Amniotic stem cell (primary cell): Measurements from ENCODE around the gene MPPED2.

Experiments used
- DNase-seq: peaks from one replicate; lab custom pipeline; 2025; lab: John Stamatoyannopoulos, UW

Gene MPPED2

DNA sequence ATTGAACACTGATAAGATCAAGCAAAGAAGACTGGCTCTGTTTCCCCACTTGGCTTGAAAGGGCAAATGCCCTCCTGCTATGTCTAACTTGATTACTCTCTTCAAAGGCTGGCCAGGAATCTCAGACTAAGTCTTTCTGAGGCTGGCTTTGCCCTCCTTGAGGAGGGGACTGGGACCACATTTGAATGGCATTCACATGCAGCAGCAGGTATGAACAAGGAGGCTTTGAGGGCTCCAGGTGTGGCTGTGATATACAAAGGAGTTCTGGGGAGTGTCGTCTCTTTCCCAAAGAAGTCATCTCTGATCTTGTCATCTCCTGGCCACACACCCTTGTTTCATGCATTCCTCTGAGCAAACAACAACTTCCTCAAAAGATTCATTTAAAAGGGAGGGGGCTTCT lies 132.4 kb downstream of the MPPED2 start:
- no peak for DNase-seq

DNA sequence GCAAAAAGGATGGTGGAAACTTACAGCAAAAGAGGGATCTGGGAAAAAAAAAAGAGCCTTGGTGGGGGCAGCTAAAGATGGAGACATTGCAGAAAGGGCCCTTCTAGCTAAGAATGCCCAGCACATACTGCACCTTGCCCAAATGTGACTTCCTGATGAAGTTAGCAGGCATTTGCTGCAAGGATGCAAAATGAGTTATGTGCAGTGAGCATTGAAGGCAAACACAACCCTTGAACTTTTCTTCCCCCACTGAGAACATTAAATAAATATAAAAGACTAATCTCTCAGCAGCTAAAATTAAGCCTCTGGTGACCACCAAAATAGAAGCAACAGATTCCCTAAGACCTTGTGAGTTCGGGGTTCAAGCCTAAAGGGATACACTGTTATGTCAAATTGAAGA lies 133.3 kb downstream of the MPPED2 start:
- no peak for DNase-seq

DNA sequence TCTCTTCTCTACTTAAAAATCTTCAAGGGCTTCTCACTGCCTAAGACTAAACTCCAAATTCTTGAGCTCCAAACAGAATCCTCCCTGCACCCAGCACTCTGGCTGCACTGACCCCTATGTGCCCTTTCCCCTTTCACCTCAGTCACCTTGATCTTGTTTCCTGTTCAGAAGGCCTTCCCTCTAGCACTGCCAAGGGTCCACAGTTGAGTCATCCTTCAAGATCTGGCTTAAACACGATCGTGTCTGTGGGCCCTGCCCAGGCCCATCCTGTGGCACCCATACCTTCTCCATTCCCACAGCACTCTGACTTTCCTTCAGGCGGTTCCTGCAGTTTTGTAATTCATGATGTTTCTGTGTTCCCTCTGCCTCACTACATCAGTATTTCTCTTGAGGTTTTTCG lies 134.0 kb downstream of the MPPED2 start:
- no peak for DNase-seq

DNA sequence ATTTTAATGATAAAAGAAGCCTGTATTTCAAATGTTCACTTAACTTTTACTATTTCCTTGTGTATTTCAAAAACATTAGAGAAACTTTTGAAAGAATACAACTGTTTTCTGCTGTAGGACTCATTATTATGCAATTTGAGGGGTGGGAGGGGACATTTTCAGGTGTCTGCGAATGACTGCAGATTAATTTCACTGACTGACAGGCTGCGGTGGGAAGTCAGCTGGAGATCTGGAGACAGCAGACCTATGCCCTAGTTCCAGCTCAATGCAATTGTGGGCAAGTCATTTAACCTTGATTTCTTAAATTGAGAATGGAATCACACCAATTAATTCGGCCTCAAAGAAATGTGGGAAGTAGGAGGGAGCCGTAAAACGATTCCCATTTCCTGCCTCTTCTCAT lies 134.5 kb downstream of the MPPED2 start:
- DNase-seq: no peak

DNA sequence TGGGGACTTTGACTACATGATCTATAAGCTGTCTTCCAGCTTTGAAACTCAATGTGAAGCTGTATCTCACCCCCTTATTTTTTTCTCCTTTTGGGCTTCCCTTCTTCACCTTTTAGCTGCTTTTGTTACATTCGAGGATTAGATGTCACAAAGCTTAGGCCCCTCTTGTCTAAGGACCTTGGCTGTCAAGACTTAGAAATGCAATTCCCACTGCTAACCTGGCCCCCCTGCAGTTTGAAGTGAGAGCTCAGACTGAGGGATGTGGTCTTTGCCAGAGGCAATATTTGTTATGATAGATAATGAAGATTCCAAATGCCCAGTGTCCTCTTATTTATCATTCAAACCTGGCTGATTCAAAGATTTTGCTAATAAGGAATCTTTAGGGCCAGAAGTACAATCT lies 135.0 kb downstream of the MPPED2 start:
- DNase-seq: no peak

DNA sequence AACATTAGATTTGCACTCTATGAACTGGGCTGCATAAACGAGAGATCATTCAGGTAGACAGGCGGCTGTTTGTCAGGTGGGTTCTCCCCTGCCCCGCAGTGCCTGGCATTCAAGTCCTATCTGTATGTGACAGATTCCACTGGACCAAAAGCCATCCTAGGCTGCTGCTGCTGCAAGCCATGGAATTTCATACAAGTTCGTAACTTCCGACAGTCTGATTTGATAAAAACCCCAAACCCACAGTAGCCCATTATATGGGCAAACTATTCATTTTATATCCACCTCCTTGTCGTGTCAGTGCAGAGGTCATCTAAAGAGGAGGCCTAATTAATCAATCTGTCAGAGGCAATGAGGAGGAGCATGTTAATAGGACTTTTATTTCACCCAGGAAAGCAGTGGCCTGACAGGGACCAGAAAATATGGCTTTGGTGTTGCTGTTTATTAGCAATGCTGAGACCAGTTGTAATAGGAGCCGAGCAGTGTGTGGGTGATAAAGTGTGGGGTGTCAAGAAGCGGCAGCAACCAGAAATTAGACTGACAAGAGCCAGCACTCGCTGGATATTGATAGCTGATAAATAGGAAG lies 139.0 kb downstream of the MPPED2 start:
- no peak for DNase-seq

DNA sequence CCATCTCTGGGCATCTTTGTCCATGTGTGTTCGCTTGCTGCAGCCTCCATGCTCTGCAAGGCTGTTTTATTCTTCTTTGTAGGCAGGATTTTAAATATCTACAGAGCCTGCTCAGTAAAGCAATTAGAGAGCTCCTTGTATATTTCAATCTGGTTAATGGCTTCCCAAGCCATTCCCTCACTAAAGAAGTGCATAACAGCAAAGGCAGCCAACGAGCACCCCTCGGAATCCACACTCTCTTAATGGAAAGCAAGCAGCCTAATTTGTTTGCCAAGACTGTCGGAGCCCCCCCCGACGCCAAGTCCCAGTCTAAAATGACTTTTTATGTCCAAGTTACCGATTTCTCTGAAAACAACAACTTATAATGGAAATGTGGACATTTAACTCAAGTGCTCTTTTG lies 139.6 kb downstream of the MPPED2 start:
- DNase-seq: no peak

DNA sequence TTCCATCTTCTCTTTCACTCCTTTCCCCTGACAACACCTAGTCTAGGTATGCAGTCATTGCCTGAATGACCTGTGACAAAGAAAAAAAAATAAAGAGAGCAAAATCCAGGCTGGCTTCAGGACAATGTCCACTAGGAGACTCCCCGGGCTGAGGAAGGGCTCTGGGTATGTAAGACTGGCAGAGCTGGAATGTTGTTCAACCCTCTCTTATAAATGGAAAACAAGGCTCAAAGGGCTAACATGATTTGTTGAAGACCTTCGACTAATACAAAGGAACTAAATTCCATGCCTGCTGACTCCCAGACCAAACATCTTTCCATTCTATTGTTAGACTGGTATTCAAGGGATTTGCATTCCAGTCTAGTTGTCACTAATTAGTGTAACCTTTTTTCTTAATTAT lies 141.1 kb downstream of the MPPED2 start:
- DNase-seq: no peak

DNA sequence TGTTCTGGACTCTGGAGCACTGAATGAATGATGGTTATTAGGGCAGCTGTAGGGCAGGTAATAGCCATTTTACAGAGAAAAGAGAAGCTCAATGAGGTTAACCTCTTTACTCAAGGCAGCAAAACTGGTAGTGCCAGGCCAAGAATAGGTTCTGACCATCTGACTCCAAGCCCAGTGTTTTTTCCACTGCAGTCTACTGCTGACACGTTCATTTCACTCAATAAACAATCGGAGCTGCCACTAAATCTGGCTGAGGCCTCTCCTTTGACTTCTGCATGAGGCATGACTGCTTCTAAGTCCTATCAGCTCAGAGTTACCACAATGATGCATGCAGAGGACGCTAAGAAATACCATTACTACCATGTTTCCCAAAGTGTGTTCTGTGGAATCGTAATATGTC lies 145.6 kb downstream of the MPPED2 start:
- DNase-seq: no peak

DNA sequence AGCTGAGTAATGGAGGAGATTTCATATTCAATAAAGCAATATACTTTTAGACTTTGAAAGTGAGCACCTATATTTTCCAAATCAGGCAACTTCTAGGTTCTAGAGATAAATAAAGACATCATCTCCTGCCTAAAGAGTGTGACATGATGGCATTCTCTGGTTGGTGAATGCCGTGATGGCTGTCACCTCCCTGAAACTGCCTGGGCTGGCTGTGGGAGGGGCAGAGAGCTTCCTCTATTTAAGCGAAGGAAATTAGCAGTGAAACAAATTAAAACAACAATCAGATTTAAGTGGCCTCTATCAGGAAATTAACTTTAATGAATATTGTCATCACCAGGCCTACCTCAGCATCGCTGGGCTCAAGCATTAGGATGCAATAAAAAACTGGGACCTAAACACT lies 149.4 kb downstream of the MPPED2 start:
- no peak for DNase-seq

DNA sequence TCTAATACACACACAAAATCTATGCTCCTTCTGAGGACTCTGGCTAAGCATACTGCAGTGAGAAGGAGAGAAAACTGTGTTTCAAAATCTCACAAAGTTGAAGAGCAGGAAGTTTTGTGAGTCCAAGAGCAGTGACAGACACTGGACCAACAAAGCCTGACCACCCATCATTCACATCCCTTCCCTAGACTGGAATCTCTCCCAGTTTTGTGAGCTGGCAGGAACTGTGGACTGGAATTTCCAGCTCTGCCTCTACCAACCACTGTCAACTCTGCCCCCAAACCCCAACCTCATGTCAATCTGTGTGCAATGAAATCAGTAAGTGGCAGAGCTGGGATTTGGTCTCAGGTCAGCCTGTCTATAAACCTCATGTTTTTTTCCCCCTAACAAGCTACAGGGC lies 150.7 kb downstream of the MPPED2 start:
- no peak for DNase-seq

DNA sequence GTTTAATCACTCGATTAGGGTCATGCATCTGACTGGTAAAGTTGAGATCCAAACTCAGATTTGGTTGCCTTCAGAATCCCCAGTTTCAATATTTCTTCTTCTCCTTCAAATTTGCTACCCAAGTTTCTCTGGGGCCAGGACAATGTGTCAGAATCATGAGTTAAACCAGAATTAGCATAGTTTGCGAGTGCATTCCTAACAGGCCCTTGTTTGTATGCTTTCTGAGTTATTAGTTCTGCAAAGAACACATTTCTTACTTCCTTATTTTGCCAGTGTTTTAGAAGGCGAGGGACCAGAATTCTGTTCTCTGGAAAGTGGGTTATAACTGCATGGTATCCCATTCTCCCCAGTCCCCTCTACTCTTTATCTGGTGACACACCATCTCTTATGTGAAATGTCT lies 151.3 kb downstream of the MPPED2 start:
- DNase-seq: no peak

DNA sequence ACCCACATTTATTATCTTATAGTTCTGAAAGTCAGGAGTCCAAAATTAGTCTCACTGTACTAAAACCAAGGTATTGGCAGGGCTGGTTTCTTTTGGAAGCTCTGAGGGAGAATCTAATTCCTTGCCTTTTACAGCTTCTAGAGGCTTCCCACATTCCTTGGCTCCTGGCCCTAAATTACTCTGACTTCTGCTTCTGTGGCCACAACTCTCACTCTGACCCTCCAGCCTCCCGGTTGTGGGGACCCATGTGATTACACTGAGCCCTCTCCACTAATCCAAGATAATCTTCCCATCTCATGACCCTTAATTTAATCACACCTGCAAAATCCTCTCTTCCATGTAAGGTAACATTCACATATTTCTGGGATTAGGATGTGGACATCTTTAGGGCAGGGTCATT lies 152.3 kb downstream of the MPPED2 start:
- no peak for DNase-seq

DNA sequence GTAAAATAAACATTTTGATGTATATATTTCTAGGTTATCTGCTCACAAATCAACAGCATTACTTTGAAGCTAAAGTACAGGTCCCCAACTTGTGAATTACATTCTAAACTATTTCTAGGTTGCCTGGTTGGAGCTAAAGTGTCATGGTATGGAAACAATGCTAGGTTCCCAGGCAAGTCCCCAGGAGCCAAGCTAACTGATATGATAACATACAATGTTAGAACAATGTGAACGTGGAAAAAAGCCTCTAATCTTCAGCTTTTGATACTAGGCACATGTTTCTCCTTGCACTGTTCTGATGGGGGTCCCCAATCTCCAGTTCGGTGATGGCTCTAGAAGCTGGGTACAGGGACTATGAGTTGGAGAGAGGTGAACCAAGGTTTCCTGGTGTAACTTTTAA lies 153.4 kb downstream of the MPPED2 start:
- DNase-seq: no peak

DNA sequence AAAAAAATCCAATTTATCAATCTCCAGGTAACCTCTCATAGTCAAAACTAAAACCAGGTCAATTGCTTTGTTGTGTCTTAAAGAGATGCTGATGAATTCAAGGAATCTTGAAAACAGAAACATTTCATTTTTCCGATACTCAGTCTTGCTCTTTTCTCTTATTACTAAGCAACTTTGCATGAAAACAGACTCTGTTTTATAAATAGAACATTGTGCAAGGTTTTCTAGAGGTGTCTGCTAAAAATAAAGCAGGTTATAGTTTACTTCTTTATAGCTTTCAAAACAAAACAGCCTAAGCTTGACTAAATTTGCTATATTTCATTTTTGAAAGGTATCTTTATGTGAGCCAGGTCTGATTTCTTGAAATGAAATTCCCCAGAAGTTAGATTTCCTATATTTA lies 154.0 kb downstream of the MPPED2 start:
- DNase-seq: no peak

DNA sequence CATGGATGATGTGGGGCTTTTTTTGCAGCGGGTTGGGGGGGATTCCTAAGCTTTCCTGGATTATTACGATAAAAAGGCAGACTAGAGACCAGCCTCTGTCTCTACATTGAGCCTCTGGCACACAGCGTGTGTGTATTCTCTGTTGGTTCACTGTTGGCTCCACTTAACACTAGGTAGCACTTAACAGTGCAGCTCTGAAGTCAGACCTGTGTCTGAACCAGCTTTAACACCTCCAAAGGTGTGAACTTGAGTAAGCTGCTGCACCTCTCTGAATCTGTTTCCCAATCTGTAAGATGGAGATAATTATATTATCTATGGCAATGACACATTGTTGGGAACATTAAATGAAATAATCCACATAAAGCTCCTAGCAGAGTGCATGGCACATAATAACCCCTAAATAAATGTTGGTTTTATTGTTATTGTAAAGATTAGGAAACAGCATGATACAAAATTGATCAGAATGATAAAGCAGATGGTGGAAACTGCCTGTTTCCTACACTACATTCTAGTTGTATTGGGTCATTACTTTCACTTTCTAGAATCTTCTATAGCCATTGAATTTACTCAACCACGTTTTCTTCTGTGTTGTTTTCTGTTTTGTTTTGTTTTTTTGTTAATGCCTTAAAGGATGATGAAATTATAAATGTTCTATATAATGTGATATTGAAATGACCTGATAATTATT lies 154.9 kb downstream of the MPPED2 start:
- DNase-seq: no peak

DNA sequence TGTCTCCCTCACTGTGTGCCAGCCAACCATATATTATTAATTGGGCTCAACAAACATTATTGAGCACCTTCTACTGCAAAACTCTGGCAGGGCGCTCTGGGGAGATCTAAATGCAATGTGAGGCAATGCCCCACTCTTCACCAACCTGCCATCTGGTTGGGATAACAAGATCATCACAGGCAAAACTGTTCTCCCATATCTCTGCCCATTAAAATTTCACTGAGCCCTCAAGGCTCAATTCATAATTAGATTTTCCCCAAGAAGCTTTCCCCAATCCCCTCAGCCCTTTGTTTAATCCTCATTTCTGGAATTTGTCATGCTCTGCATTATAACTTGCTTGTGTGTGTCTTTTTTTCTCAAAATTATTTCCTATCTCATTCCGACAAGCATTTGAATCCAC lies 156.6 kb downstream of the MPPED2 start:
- DNase-seq: no peak

DNA sequence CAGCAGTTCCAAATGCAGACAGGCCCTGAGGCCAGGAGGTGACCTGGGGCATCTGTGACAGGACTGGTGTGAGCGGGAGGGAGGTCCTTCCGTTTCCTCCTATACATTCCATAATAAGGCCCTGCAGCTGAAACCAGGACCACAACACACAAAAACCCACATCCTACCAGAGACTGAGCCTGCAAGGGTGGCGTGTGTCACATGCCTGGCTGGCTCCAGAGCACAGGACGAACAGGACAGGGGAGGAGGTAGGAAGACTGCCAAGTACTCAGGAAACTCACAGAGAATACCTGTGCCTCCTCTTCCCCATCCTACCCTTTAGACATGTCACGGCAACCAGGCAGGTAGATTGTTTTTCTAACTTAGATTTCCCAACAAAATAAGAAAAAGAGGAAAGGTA lies 159.4 kb downstream of the MPPED2 start:
- DNase-seq: no peak

DNA sequence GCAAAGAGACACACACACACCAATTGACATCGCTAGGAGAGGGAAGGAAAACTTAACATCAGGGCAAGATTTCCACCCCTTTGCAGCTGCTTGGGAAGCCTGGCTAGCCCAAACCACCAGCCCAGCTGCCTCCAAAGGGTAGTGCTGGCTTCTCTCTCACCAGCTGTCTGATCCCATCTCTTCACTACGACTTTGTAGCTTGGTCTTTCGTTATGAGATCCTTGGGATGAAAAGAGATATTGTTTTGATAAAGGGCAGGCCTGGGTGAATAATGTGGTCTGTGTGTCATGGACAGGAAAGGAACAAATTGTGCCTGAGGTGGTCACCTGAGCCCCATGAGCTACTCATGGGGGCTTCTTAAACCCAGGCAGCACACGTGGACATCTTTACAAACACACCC lies 161.3 kb downstream of the MPPED2 start:
- DNase-seq: no peak

DNA sequence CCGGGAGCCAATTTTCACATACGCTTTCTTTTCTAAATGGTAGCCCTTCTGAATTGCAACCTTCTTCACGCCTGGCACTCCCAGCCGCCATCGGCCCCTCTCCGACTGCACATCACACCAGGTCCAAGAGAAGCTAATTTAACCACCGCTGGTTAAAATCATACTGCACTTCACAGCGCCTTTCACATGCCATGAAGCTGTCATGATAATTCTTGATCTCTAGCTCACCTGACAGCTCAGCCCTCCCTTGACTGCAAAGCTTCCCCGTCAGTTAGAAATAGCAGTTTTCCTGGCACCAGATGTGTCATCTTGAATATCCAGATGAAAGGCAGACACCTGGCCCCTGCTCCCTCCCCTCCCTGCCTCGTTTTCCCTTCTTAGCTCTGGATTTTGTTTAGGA lies 161.8 kb downstream of the MPPED2 start:
- DNase-seq: no peak

DNA sequence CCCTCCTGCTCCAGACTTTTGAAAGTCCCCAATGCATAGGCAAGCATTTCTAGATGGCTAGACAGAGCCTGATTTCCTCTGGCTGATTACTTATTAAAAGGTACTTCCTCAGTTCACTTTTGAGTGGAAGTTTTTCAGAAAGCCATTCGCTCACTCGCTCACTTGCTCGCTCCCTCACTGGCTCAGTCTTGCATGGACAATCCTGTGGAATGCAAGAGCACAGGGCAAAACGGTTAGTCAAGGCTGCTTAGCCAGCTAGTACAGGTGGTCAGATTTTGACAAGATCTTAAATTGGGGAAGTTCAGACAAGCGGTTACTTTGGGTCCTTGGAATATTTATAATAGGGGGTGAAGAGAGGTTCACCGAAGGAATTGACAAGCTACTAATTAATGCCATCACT lies 162.3 kb downstream of the MPPED2 start:
- DNase-seq: no peak

DNA sequence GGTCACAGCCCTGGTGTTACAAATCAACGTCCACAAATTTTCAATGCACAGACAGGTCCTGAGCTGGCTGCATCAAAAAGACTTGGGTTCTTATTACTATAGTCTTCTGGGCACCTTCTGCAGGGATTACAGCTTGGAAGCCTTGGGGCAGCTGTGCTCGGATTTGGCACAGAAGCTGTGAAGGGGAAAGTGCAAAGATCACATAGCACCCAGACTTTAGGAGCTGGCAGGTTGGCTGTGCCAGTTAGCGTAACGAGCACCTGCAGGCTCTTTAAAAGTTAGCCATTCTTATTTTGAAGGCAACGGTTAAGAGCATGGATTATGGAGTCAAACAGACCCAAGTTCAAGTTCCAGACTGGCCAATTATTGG lies 162.9 kb downstream of the MPPED2 start:
- DNase-seq: no peak

DNA sequence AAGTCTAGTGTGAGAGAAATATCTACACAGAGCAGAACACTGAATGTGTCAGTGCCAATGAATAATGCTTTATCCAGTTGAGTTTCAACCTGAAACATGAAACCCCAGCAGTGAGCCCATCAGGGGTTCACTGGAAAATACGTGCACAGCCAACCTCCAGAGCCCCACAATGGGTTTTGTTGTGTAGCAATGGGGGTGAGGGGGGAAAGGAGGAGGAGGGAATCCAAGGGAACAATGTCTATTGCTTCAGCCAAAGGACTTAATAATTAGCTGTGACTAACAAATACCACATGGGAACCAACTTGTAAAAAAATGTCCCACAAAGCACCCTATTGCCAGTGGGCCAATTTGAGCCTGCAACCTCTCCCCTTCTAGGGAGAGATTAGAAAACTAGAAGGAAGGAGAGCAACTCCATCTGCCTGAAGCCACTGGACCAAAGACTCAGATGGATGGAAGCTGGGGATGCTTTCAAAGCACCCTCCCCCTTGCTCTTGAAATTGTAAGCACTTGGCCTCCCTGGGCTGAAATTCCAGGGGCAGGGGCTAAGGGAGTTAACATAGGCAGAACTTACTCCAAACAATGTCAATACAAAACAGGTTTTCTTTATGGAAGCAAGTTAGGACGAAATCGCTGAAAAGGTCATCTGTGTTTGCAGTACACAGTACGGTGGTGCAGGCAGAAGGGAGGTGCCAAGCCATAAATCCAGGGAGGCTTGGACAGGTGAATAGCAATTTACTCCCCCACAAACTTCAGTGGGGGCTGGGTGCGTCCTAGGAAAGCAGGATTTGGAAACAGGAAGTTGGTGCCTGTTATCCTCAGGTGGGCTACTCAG lies 163.5 kb downstream of the MPPED2 start:
- no peak for DNase-seq
